Activated T-helper 2 cell treated with anti-CD3 and anti-CD28 coated beads, Interferon-gamma antibody, Interleukin-2, Interleukin-4, amounts not matched to agents 10 μg/mL and 5 μg/mL and 100 μg/mL, durations not matched to agents 14 hours and 24 hours and 36 hours (primary cell): ENCODE results near the gene PHTF2. TPM values are rescaled to one million over a fixed set of nuclear protein-coding genes. Genes with fewer than 3 reads are reported as not detected.

Experiments used
- DNase-seq: peaks from one replicate; pipeline ENCODE4 v3.0.0; 2021; ENCODE audit warnings: low spot score
- H3K27ac Mint-ChIP-seq: one replicate; pipeline ENCODE4 v1.8.0; 2021; ENCODE audit warnings: mixed read lengths
- H3K27me3 Mint-ChIP-seq: one replicate; pipeline ENCODE4 v1.8.0; 2021; ENCODE audit warnings: low read depth, mixed read lengths
- H3K36me3 Mint-ChIP-seq: one replicate; pipeline ENCODE4 v1.8.0; 2021; ENCODE audit warnings: low read depth, mixed read lengths
- H3K4me1 Mint-ChIP-seq: one replicate; pipeline ENCODE4 v1.8.0; 2021; ENCODE audit warnings: low read depth, mixed read lengths
- H3K4me3 Mint-ChIP-seq: one replicate; pipeline ENCODE4 v1.8.0; 2021; ENCODE audit warnings: low read depth, mild to moderate bottlenecking, moderate library complexity, mixed read lengths
- H3K9me3 Mint-ChIP-seq: one replicate; pipeline ENCODE4 v1.8.0; 2021; ENCODE audit warnings: mixed read lengths
- intact Hi-C: fragments of 100-400 bp; cut with micrococcal nuclease; formaldehyde crosslinking; loops from one replicate; pipeline ENCODE4 v1.15.1; 2023
- total RNA-seq: library from RNA; stranded (reverse); gene quantifications from 2 replicates; pipeline ENCODE4 v1.2.3, GENCODE V29; 2022

PHTF2 gene
- total RNA-seq, 1 donor from 2014 or later, result 31.8 TPM

GRCh38 chr7:77799078-77799964 is 748 bp downstream of the PHTF2 start:
- Mint-ChIP-seq H3K36me3 (peaks cover 43% of the 10 kb centered on the region), H3K9me3 (peaks cover 4% of the 10 kb centered on the region), H3K27ac (peak overlapping the region; percentile 96), H3K27me3 (no peaks in the 10 kb centered on the region), H3K4me1 (peaks cover 65% of the 10 kb centered on the region), H3K4me3 (peak overlapping the region; percentile 96)
- intact Hi-C loops, result loop anchor here (2.0 to 10.0 kb wide), 4 partner anchors 42 to 263 kb away; partner anchors contain the start of gene PTPN12
- peak; percentile 22 for DNase-seq

DNA sequence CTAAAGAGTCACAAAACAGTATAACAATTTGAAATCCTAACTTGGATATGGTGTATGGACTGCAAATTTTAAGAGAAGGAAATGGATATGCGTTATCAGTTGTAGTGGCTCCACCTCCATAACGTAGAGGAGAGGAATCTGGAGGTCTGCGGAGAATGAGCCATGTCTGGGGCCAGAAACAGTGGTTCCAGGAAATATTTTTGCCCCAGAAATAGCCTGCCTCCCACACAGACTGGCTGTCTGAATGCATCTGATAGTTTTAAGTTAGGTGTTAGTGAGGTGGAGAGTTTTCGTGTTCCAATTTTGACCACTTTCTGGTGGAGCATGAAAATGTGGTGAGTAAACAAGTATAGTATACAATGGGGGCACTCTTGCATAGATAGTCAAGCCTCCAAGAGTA is 1.6 kb downstream of the PHTF2 start:
- Mint-ChIP-seq H3K4me1 (peaks cover 67% of the 10 kb centered on the region), H3K9me3 (peaks cover 12% of the 10 kb centered on the region), H3K36me3 (peaks cover 45% of the 10 kb centered on the region), H3K4me3 (peak overlapping the region; percentile 96), H3K27ac (peak overlapping the region; percentile 96), H3K27me3 (no peaks in the 10 kb centered on the region)
- intact Hi-C loops, result no loop called here
- DNase-seq, result no peak

DNA sequence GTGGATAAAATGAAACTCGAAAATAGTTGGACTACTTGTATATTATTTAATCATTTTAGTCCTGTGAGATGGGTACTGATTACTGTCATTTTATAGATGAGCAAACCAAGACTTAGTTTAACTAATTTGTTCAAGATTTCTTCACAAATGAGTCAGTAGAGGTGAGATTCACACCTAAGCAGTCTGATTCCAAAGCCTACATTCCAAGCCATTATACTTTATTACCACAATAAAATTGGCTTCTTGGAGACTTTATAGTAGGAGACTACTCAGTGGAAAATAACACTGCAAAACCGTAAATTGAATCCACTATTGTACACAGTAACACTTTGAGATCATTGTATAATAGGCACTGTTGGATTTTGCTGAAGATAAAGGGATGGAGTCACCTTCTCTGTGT is 2.2 kb downstream of the PHTF2 start:
- Mint-ChIP-seq H3K9me3 (peaks cover 17% of the 10 kb centered on the region), H3K4me1 (peaks cover 68% of the 10 kb centered on the region), H3K27me3 (no peaks in the 10 kb centered on the region), H3K36me3 (peaks cover 51% of the 10 kb centered on the region), H3K4me3 (peak overlapping the region; percentile 96), H3K27ac (no peak overlapping the region)
- DNase-seq, result no peak
- intact Hi-C loops, result no loop called here

DNA sequence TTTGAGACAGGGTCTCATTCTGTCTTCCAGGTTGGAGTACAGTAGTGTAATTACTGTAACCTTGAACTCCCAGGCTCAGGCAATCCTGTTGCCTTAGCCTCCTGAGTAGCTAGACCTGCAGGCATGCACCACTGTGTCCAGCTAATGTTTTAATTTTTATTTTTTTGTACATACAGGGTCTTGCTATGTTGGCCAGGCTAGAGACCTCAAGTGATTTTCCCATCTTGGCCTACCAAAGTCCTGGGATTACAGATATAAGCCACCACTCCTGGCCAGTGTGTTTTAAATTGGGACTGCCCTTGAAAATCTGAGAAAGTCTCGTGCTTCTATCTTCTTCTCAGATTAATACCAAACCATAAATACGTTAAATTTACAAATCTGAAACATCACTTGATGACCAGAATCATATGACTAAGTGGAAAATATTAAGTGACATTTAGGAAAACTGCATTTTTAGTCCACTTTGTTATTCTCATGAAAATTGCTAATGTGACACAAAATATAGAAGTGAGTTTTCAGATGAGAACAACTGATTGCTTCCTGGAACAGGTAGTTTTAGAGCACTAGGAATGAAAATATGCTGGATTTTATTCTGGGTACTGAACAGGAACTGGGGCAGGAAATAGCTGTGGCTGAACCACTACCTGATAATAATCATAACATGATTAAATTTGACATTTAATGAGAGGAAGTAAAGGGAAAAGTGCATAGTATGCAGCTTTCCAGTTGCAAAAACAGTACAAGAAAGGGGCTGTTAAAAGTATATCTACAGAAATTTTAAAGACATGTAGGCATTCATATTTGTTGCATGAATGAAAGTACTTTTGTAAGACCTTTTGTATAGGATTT is 4.2 kb downstream of the PHTF2 start:
- peak overlapping the region; percentile 84 for H3K27ac Mint-ChIP-seq
- H3K36me3 Mint-ChIP-seq, result peaks cover 65% of the 10 kb centered on the region
- intact Hi-C loops, result no loop called here
- H3K27me3 Mint-ChIP-seq, result no peaks in the 10 kb centered on the region
- peaks cover 36% of the 10 kb centered on the region for H3K9me3 Mint-ChIP-seq
- peak overlapping the region; percentile 55 for H3K4me3 Mint-ChIP-seq
- DNase-seq, result no peak
- peaks cover 53% of the 10 kb centered on the region for H3K4me1 Mint-ChIP-seq

DNA sequence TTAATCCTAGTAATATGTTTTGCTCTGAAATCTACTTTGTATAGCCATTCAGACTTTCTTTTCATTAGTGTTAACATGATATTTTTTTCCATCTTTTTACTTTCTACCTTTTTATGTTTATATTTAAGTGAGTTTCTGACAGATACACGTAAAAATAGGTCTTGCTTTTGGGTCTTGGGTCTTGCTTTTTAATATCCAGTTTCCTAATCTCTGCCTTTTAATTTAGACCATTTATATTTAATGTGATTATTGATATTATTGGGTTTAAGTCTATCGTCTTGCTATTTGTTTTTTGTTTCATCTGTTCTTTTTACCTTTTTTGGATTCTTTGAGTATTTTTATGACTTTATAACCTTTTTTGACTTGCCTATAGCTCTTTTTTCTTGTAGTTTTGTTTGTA is 7.9 kb downstream of the PHTF2 start:
- peaks cover 52% of the 10 kb centered on the region for H3K9me3 Mint-ChIP-seq
- DNase-seq, result no peak
- intact Hi-C loops, result no loop called here
- H3K27ac Mint-ChIP-seq, result no peak overlapping the region
- H3K4me3 Mint-ChIP-seq, result no peak overlapping the region
- no peaks in the 10 kb centered on the region for H3K27me3 Mint-ChIP-seq
- H3K4me1 Mint-ChIP-seq, result peaks cover 44% of the 10 kb centered on the region
- peaks cover 81% of the 10 kb centered on the region for H3K36me3 Mint-ChIP-seq

DNA sequence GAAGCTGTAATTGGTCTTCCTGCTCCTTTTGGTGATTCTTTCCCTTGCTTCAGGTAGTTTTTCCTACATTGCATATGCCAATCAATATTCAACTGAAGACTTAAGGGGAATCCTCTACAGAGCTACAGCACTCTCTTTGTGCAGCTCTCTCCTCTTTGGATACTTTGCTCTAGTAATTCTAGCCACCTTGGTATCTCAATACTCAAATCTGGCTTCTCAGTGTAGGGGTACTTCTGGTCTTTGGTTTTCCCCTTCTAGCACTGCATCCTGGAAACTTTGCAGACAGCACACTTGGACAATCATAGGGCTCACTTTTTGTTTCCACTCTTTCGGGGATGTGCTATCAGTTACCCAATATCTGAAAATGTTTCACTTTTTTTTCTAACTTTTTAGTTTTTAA is 9.9 kb downstream of the PHTF2 start:
- no peak for DNase-seq
- H3K27ac Mint-ChIP-seq, result no peak overlapping the region
- peaks cover 52% of the 10 kb centered on the region for H3K9me3 Mint-ChIP-seq
- H3K27me3 Mint-ChIP-seq, result no peaks in the 10 kb centered on the region
- peaks cover 82% of the 10 kb centered on the region for H3K36me3 Mint-ChIP-seq
- intact Hi-C loops, result no loop called here
- peaks cover 40% of the 10 kb centered on the region for H3K4me1 Mint-ChIP-seq
- no peak overlapping the region for H3K4me3 Mint-ChIP-seq

DNA sequence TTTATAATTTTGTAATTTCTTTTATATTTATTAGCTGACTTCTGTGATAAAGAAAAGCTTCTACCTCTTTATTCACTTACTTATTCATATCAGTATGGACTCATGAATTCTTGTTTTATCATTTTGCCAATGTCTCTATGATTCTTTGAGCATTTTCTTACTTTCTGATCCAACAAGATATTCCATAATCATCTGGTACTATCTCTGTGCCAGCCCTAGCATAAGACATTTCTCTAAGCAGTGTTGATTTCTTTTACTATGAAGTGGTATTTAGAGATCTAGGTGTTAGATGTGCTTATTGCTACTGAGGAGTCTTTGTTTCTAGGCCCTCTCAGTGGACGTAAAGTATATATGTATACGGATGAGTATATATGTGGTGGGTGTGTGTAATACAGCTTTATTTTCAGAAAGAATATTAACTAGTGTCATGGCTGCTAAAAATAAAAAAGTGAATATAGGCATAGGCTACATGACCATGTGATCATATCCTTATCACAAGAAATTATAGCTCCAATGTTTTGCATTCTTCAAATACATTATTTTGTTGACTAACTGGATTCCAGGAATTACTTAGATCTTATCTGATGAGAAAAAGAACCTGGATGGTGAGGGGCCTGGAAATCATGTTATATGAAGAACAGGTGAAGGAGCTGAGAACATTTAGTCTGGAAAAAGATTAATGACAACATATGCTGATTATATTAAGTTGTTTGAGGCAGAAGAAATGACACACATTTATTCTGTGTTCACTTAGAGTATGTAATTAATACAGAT is 13.1 kb downstream of the PHTF2 start:
- Mint-ChIP-seq H3K36me3 (peaks cover 80% of the 10 kb centered on the region), H3K4me3 (no peak overlapping the region), H3K9me3 (peaks cover 39% of the 10 kb centered on the region), H3K27ac (no peak overlapping the region), H3K27me3 (no peaks in the 10 kb centered on the region), H3K4me1 (peaks cover 31% of the 10 kb centered on the region)
- intact Hi-C loops, result no loop called here
- no peak for DNase-seq

DNA sequence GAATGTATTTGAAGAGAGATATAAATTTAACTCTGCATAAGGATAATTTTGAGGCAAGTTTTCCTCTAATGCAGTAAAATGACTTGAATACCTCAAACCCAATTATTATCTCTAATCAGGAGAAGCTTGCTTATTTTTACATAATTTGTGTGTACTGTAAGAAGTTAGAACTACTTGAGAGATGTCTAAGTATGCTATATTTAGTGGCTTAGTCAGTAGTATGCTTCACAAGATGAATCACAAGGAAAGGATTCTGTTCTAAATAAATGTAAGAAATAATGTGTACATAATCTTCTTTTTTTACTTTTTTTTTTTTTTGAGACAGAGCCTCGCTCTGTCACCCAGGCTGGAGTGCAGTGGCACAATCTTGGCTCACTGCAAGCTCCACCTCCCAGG is 13.7 kb downstream of the PHTF2 start:
- Mint-ChIP-seq H3K9me3 (peaks cover 39% of the 10 kb centered on the region), H3K4me3 (no peak overlapping the region), H3K36me3 (peaks cover 80% of the 10 kb centered on the region), H3K27ac (no peak overlapping the region), H3K27me3 (no peaks in the 10 kb centered on the region), H3K4me1 (peaks cover 31% of the 10 kb centered on the region)
- DNase-seq, result no peak
- intact Hi-C loops, result no loop called here

DNA sequence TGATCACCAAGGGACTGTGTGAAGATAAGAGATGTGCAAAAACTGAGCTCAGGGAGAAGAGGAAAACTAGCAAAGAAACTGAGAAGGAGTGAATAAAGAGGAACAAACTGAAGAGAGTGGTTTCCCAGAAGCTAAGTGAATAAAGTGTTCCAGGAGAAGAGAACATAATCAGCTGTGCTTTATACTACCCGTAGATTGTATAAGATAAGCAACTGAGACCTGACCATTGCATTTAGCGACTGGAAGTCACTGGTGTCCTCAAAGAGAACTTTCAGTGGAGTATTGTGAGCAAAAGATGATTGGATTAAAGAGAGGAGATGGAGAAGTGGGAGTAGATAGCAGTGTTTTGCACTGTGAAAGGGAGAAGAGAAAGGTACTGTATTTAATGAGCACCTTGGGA is 14.6 kb downstream of the PHTF2 start:
- H3K27ac Mint-ChIP-seq, result peak overlapping the region; percentile 7
- peaks cover 31% of the 10 kb centered on the region for H3K4me1 Mint-ChIP-seq
- intact Hi-C loops, result no loop called here
- no peak overlapping the region for H3K4me3 Mint-ChIP-seq
- peaks cover 80% of the 10 kb centered on the region for H3K36me3 Mint-ChIP-seq
- no peak for DNase-seq
- peaks cover 36% of the 10 kb centered on the region for H3K9me3 Mint-ChIP-seq
- H3K27me3 Mint-ChIP-seq, result no peaks in the 10 kb centered on the region

DNA sequence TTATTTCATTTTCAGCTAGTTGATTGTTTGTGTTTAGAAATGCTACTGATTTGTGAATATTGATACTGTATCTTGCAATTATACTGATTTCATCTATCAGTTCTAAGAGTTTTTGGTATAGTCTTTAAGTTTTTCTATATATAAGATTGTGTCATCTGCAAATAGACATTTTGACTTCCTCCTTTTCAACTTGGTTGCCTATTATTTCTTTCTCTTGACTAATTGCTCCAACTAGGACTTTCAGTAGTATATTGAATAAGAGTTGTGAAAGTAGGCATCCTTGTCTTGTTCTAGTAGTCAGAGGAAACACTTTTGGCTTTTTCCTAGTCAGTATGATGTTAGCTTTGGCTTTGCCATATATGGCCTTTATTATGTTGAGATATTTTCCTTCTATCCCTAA is 20.4 kb downstream of the PHTF2 start:
- H3K4me3 Mint-ChIP-seq, result no peak overlapping the region
- no peak for DNase-seq
- intact Hi-C loops, result no loop called here
- H3K36me3 Mint-ChIP-seq, result peaks cover 91% of the 10 kb centered on the region
- no peaks in the 10 kb centered on the region for H3K27me3 Mint-ChIP-seq
- H3K9me3 Mint-ChIP-seq, result peaks cover 72% of the 10 kb centered on the region
- H3K27ac Mint-ChIP-seq, result no peak overlapping the region
- peaks cover 18% of the 10 kb centered on the region for H3K4me1 Mint-ChIP-seq

DNA sequence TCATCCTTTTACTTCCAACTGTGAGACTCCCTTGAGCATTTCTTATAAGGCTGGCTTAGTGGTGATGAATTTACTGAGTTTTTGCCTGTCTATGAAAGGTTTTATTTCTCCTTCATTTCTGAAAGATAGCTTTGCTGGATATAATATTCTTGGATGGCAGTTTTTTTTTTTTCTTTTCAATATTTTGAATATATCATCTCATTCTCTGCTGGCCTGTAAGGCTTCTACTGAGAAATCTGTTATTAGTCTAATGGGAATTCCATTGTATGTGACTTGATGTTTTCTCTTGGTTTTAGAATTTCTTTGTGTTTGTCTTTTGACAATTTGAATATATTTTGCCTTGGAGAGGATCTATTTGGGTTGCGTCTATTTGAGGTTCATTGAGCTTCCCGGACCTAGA is 22.4 kb downstream of the PHTF2 start:
- no peak overlapping the region for H3K4me3 Mint-ChIP-seq
- peaks cover 91% of the 10 kb centered on the region for H3K36me3 Mint-ChIP-seq
- H3K27me3 Mint-ChIP-seq, result no peaks in the 10 kb centered on the region
- peaks cover 79% of the 10 kb centered on the region for H3K9me3 Mint-ChIP-seq
- no peak overlapping the region for H3K27ac Mint-ChIP-seq
- peaks cover 15% of the 10 kb centered on the region for H3K4me1 Mint-ChIP-seq
- intact Hi-C loops, result no loop called here
- no peak for DNase-seq

DNA sequence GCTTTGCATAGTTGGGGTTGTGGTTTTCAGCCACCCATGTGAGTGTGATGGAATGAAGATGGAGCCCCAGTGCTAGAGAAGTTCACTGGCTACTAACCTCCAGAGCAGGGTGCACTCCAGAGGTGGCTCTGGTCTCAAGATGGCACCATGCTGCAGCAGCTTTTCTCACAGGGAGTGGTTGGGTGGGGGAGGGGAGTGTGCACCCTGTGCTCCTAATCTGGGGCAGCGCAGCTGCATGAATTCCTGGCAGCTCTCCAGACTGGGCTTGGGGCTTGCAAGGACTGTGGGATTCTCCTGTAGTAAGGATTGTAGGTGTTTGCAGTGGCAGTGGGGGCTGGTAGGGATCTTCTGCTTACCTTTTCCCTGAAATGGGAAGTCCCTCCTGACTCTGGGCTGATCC is 23.7 kb downstream of the PHTF2 start:
- Mint-ChIP-seq H3K4me1 (peaks cover 23% of the 10 kb centered on the region), H3K27ac (no peak overlapping the region), H3K9me3 (peaks cover 76% of the 10 kb centered on the region), H3K4me3 (no peak overlapping the region), H3K27me3 (no peaks in the 10 kb centered on the region), H3K36me3 (peaks cover 85% of the 10 kb centered on the region)
- intact Hi-C loops, result no loop called here
- no peak for DNase-seq
